HG03469 (cell line): Measurements from ENCODE around the gene SPATA18.
"Not testable (repeated sequence)": the region's sequence is repeated elsewhere in the genome, so short reads cannot be mapped to it uniquely, and the experiment has no call there.

ENCODE experiments used
- ATAC-seq: cut with Tn5 transposase; IDR thresholded peaks from one replicate; pipeline ENCODE4 v1.9.1; 2021; ENCODE audit warnings: mild to moderate bottlenecking, moderate library complexity, moderate number of reproducible peaks; ENCODE audit not compliant: unreplicated experiment

The SPATA18 gene

DNA sequence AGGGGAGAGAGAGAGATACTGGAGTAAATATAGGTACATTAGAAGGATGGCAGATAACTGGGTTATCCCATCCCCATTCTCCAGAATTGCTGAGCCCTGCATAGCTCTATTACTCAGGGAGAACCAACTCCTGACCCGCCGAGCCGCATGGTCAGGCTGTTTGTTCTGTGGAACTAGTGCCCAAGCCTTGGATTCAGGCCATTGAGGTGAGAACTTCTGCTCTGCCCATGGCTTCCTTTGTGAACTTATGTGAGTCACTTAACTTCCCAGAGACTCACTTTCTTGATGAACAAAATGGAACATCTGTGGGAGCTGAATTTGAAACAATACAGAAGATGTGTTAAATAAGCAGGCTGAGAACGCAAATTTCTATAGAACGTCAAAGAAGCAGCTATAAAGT lies 54.2 kb downstream of the SPATA18 start:
- ATAC-seq = no peak

DNA sequence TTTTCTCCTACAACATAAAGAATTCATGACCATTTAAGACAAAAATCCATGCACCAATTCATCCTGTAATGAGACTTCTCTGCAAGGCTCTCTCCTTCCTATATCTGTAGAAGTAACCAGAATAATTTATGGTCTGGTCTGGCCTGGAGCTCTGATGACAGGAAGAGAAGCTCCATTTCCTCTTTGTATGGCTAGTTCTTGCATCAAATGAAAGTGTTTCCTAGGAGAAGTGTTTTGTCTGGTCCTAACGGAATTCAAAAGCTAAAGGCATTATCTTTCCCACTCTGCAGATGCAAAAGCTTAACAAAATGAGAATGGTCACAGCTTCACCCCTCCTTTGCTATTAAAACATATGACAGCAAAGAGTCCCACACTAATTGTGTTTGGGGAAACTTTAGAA lies 55.1 kb downstream of the SPATA18 start:
- no peak for ATAC-seq

DNA sequence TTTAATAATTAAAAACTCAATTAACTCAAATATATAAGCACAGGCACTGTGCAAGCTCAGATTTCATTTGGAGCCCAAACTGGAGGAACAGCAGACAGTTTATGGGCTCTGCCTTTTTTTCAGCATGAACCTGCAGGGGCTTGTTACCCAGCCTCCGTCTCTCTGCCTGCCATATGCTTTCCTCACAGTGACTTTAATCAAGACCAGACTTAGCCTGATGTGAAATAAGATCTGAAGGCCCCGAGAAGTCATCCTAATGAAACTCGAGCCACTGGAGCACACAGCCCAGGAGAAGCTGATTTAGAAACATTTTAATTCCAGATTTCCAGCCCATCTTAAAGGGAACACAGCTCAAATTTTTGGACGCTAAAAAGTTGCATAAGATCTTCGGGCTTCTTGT lies 55.6 kb downstream of the SPATA18 start:
- no peak for ATAC-seq

DNA sequence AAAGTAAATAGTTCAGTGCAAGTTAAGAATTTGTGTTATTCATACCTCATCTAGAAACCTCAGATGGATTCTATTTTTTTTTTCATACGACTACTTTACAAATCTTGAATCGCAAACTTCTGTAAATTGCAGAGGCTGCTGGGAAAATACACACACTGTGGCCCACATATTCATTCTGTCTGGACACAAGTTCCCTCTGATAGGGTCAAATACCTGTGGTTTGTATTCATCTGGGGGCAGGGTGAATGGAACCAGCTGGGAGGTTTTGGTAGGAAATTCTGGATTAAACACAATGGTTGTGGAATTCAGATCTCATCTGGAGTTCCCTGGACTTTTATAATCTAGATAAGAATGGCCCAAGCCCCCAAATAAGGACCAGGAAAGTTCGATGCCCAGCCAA lies 56.2 kb downstream of the SPATA18 start:
- ATAC-seq = no peak

DNA sequence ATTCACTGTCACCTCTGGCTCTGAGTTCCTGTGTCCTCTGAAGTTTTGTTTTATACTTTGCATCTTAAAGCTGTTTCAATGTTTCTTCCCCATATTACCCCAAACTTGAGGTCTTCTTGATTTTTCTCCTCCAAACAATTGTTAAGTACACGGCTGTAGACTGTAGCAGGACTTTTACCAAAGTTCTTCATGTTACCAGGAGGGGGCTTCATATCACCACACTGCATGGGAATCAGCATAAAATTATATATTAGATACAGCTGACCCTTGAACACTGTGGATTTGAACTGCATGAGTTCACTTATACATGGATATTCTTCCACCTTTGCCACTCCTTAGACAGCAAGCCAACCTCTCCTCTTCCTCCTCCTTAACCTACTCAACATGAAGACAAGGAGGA lies 56.6 kb downstream of the SPATA18 start:
- no peak for ATAC-seq

DNA sequence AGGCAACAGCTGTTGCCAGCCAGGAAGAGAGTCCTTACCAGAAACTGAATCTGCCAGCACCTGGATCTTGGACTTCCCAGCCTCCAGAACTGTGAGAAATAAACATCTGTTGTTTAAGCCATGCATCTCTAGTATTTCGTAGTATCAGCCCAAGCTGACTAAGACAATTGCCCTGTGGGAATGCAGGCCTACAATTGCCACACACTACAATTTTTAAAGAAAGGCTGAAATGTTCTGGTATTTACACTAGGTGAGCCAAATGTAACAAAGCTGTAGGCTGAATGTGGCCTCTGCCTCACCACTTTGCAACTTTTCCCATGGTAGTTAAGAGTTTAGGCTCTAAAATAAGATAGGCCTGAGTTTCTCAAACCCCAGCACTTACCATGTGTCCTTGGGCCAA lies 59.1 kb downstream of the SPATA18 start:
- no peak for ATAC-seq

DNA sequence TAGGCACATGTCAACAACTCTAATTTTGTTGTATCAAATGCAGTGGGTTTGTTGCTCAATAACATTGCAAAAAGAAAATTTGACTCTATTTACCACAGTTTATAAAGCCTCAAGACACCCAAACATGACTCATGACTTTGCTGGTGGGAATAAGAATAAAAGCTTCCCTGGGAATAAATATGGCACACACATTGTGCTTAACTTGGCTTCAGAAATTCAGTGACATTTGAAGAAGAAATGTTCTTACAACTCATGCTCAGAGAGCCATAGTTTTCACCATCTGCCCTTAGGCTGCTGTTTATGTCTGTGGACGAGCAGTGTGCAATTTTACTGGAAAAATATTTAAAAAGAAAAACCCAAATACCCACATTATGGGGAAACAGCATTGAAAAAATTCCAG lies 60.9 kb downstream of the SPATA18 start:
- ATAC-seq = no peak

DNA sequence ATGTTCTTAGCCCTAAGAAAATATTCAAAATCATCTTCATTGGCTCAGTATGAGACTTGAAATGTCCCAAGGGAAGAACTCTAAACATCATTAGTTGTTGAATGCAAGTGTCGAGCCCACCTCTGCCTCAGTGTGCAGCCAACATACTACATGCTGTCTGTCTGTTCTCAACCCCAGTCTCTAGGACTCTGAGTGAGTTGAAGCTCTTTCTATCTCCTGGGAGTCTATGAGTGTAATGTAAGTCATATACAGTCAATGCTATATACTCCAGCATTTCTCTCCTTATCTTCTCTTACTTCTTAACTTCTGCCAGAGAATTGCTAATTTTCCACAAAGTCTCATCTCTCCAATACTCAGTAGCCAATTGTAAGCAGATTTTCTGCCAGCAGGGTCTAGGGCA lies 61.3 kb downstream of the SPATA18 start:
- no peak for ATAC-seq

DNA sequence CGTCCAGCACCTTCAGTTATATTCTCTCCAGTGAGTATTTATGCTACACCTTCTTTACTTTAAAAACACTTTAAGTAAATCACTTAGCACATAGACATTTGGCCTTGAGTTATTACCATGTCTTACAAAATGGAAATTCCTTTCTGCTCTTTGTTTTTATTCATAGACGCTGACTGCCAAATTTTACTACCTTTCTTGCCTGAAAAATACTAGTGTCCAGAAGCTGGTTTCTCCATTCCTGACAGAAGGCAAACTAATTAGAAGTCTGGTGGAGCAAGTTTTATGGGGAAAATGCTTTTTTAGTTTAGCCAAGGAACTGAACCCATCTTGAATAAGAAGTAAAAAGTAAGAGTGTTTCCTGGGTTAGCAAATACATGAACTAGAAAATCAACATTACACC lies 65.5 kb downstream of the SPATA18 start:
- ATAC-seq = no peak

DNA sequence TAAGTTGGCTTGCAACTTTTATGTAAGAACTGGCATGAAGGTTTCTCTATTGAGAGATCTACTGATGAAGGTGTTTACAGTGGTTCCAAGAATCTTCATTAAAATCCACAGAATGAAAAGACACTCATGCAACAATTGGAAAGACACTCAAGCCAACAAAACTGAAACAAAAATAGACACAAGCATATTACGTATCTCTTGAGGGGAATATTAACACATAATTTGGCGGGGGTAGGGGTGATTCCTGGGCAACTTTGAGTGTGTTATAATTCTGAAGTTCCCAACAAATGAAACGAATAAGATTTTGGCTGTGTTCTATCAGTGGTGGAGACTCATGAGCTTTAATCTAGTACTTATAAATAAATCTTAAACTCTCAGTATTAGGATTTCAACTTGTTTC lies 75.1 kb downstream of the SPATA18 start:
- no peak for ATAC-seq

DNA sequence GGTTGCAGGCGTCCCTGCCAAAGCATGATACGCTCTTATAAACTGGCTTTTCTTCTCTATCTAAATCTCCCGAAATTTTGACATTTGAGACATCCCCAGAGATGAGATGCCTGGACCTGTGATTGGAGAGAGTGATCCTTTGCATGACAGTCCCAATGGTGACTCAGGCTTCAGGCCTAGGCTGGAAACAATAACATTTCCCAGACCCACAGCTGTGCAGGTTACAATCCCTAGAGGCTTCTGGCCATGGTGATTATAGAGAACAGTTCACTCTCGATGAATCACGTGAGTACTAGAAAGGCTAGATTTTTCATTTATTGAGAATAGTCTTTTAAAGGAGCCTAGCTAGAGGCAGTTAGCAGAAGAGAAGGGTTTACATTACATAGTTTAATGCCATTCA lies 75.9 kb downstream of the SPATA18 start:
- ATAC-seq = no peak

DNA sequence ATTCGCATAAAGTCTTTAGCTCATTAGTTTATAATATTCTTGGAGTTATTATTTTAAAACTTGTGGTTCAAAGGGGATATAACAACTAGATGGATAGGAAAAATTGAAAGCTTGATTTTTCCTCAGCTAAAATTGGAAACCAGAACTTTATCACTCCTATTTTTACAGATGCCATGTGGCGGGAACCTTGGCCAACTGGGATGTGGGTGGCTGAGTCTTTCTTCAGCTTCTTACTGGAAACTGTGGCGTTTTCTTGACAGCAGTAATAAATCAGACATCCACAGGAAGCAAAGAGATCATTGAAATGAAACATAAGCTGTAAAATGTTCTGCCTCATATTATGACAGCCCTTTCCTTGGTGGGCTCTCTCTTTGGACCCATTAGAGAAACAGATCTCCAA lies 84.1 kb downstream of the SPATA18 start:
- no peak for ATAC-seq

DNA sequence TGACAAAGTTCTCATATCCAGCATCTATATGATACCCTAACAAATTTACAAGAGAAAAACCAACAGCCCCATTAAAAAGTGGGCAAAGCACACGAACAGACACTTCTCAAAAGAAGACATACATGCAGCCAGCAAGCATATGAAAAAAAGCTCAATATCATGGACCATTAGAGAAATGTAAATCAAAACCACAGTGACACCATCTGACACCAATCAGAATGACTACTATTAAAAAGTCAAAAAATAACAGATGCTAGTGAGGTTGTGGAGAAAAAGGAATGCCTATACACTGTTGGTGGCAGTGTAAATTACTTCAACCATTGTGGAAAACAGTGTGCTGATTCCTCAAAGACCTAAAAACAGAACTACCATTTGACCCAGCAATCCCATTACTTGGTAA lies 86.0 kb downstream of the SPATA18 start:
- not testable (repeated sequence) for ATAC-seq

DNA sequence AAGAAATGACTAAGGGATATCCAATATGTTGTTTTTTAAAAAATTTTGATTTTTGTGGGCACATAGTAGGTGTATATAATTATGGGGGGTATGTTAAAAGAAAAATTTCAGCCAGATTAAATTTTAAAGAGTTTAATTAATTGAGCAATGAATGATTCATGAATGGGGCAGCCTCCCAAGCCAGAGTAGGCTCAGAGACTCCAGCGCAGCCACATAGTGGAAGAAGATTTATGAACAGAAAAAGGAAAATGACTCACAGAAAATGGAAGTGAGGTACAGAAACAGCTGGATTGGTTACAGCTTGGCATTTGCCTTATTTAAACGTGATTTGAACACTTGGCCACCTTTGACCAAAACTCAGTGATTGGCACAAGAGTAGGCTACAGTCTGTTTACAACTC lies 91.7 kb downstream of the SPATA18 start:
- no peak for ATAC-seq

DNA sequence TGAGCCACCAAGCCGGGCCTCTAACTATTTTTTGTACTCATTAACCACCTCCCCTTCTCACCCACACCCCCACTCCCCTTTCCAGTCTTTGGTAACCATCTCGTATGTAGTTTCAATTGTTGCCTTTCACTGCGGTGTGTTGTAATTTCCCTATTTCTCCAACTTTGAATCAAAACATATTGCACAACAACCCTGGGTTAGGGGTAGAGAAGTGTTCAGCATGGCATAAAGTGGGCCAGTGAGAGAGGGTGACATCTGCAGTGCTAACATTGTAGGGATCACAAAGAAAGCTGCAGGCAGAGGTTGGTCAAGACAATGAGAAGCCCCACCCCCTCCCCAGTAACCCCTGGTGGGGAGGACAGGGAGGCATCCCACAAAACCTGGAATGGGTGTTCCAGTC lies 92.7 kb downstream of the SPATA18 start:
- ATAC-seq = no peak

DNA sequence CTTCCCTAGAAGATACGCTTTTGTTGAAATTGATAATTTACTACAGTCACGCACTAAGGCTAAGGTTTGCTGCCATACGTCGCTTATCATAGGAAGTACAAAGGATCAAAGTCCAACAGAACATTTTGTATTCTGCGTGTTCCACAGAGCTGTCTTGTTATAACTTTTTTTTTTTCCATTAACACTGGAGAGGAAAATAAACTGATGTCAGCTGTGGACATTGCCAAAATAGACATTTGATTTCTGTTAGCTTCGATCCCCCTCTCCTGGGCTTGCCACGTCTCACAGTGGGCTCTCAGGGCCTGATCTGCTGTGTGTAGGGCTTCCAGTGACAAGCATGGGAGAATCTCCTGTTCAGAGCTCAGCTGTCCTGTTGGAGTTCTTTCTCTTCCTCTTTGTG lies 93.3 kb downstream of the SPATA18 start:
- no peak for ATAC-seq
